OCI-LY3 (cell line): Measurements from ENCODE around the gene MAGED2.
A peak's percentile ranks its signal among the peaks of the same experiment; 100 is the strongest.
"Not testable (repeated sequence)": the region's sequence is repeated elsewhere in the genome, so short reads cannot be mapped to it uniquely, and the experiment has no call there.

Experiments
- H2AFZ ChIP-seq: fragments of 200-600, 300-600 bp; shearing (Covaris generic); 2 replicates; pipeline ENCODE4 v1.6.0; 2014; ENCODE audit warnings: antibody characterized with exemption, low read depth, low read length
- H3K27ac ChIP-seq: fragments of 200-600, 300-600 bp; sonication (generic); 2 replicates; pipeline ENCODE4 v1.5.1; 2014; ENCODE audit warnings: mild to moderate bottlenecking, low read length, moderate library complexity, mixed read lengths
- H3K27me3 ChIP-seq: fragments of 200-600, 300-600 bp; sonication (generic); 2 replicates; pipeline ENCODE4 v1.6.1; 2014; ENCODE audit warnings: low read depth, low read length, mixed read lengths
- H3K36me3 ChIP-seq: fragments of 200-600, 300-600 bp; sonication (generic); replicated peaks from 2 replicates; pipeline ENCODE3; 2014; ENCODE audit warnings: low read depth, low read length, mixed read lengths
- H3K4me1 ChIP-seq: fragments of 300-600, 200-600 bp; sonication (generic); 2 replicates; pipeline ENCODE4 v1.6.1; 2014; ENCODE audit warnings: low read length, mixed read lengths
- H3K4me2 ChIP-seq: fragments of 200-600, 300-600 bp; sonication (generic); 2 replicates; pipeline ENCODE4 v1.6.1; 2014; ENCODE audit warnings: low read length, mixed read lengths
- H3K4me3 ChIP-seq: fragments of 300-600, 200-600 bp; sonication (generic); 2 replicates; pipeline ENCODE4 v1.5.1; 2014; ENCODE audit warnings: antibody characterized with exemption, mild to moderate bottlenecking, low read length, moderate library complexity
- H3K79me2 ChIP-seq: fragments of 300-600, 200-600 bp; shearing (Covaris generic); 2 replicates; pipeline ENCODE4 v1.6.1; 2014; ENCODE audit warnings: mild to moderate bottlenecking, low read length, mixed read lengths
- H3K9ac ChIP-seq: fragments of 300-600, 200-600 bp; shearing (Covaris generic); 2 replicates; pipeline ENCODE4 v1.6.0; 2014; ENCODE audit warnings: mild to moderate bottlenecking, low read length, moderate library complexity
- H3K9me3 ChIP-seq: fragments of 200-600, 300-600 bp; shearing (Covaris generic); 2 replicates; pipeline ENCODE4 v1.6.1; 2014; ENCODE audit warnings: low read length, mixed read lengths; ENCODE audit not compliant: insufficient read depth
- H4K20me1 ChIP-seq: fragments of 200-600, 300-600 bp; sonication (generic); 2 replicates; pipeline ENCODE4 v1.6.1; 2016; ENCODE audit warnings: low read length, mixed read lengths; ENCODE audit not compliant: insufficient read depth
- CTCF ChIP-seq: fragments of 200-600, 300-600 bp; sonication (generic); IDR thresholded peaks from 2 replicates; pipeline ENCODE4 v1.5.1; 2014; ENCODE audit warnings: antibody characterized with exemption, low read length, low read depth
- EZH2phosphoT487 ChIP-seq: fragments of 200-600 bp; shearing (Covaris generic); IDR thresholded peaks from 2 replicates; pipeline ENCODE4 v1.6.1; 2018; ENCODE audit warnings: antibody characterized with exemption, mixed run types, low read depth

Gene MAGED2, protein sequence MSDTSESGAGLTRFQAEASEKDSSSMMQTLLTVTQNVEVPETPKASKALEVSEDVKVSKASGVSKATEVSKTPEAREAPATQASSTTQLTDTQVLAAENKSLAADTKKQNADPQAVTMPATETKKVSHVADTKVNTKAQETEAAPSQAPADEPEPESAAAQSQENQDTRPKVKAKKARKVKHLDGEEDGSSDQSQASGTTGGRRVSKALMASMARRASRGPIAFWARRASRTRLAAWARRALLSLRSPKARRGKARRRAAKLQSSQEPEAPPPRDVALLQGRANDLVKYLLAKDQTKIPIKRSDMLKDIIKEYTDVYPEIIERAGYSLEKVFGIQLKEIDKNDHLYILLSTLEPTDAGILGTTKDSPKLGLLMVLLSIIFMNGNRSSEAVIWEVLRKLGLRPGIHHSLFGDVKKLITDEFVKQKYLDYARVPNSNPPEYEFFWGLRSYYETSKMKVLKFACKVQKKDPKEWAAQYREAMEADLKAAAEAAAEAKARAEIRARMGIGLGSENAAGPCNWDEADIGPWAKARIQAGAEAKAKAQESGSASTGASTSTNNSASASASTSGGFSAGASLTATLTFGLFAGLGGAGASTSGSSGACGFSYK

DNA sequence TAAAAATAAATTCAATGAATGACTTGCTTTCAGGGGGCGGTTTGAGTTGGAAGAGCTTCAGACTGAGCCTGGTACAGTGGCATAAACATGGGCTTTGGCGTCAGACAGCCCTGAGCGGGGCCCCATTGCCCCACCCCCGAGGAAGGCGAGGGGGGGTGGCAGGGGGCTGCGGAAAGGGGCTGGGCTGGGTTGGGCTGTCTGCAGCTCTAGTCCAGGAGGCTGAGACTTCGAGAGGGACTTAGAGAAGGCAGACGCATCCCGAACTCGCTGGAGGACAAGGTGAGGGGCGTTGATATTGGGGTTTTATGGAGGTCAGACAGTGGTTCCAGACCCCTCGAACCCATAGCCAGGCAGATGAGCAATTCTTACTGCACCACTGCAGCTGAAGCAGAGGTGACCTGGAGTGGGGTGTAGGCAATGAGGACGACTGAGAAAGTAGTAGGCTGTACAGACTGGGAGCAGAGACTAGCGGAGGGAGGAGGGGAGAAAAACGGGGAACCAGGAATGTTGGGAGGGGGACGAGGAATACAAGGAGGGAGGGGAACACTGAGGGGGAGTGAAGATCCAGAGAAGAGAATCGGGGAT lies at the start of gene MAGED2:
Gene MAGED2, plus strand, starts transcription at position 222 of the 585 bp plus-strand sequence. CDS start 1,587 bp downstream, outside the sequence.
- Histone ChIP-seq H3K4me2 (peak within 1 kb of the TSS; percentile 84), H3K27me3 (peaks cover 13% of the 10 kb centered on the region), H3K4me1 (peaks cover 5% of the 10 kb centered on the region), H2AFZ (peak within 1 kb of the TSS; percentile 98), H3K36me3 (no peaks in the 10 kb centered on the region), H3K79me2 (peaks cover 14% of the 10 kb centered on the region; the same call in 1 of the 2 replicates), H3K9ac (peak within 1 kb of the TSS; percentile 97), H3K9me3 (no peaks in the 10 kb centered on the region), H4K20me1 (no peaks in the 10 kb centered on the region), H3K4me3 (peak within 1 kb of the TSS; percentile 100), H3K27ac (peak within 1 kb of the TSS; percentile 73)
- TF ChIP-seq CTCF, result no peak
- no peak for TF ChIP-seq EZH2phosphoT487

- Histone ChIP-seq H4K20me1 (no peaks in the 10 kb centered on the region), H3K4me2 (no peak overlapping the region), H3K9ac (no peak overlapping the region), H3K27ac (no peak overlapping the region), H3K36me3 (no peaks in the 10 kb centered on the region), H3K27me3 (no peaks in the 10 kb centered on the region), H2AFZ (no peak overlapping the region), H3K4me1 (no peaks in the 10 kb centered on the region), H3K4me3 (no peak overlapping the region), H3K79me2 (no peaks in the 10 kb centered on the region), H3K9me3 (no peaks in the 10 kb centered on the region)
- TF ChIP-seq EZH2phosphoT487 (no peak), CTCF (no peak)
Observed at GRCh38 chrX:54758114-54759055, 49.2 kb upstream of the MAGED2 start.

DNA sequence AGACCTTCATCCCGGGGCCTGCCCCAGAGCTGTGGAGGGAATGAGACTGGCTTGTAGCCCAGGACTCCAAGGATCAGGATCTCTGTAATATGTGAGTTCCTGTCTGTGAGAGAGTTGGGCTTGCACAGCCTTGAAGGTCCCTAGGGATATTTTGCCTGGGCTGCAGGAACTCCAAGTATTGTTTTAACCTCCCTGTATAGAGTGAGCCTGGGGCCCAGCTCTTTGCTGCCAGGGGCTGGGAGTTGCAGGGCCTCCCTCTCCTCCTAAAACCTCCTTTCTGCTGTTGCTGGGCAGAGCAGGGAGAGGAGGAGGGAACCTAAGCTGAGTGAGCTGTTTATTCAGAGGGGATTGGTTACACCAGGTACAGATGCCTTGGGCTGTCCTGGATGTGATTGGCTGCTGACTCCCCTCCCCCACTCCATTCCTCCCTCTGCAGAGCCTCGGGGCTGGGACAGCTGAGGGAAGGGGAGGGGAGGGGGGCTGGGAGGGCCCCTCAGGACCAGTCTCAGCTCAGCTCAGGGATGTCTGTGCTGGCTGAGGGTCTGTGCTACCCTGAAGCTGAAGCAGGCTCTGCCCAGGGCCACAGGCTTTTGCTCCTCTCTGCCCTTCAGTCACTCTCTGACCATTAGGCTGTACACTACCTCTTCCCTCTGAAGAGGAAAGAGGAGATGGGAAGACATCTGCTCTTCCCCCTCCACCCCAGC lies 33.0 kb upstream of the MAGED2 start:
- not testable (repeated sequence) for H3K4me1 ChIP-seq, H3K27ac ChIP-seq, H3K4me3 ChIP-seq

GRCh38 chrX:54776061-54776460 lies 31.5 kb upstream of the MAGED2 start:
- Histone ChIP-seq H3K27me3 (no peaks in the 10 kb centered on the region), H3K9me3 (no peaks in the 10 kb centered on the region), H3K27ac (no peak overlapping the region), H3K4me3 (no peak overlapping the region), H3K4me2 (no peak overlapping the region), H3K9ac (no peak overlapping the region), H3K36me3 (no peaks in the 10 kb centered on the region), H3K79me2 (no peaks in the 10 kb centered on the region), H4K20me1 (no peaks in the 10 kb centered on the region), H3K4me1 (no peaks in the 10 kb centered on the region), H2AFZ (no peak overlapping the region)
- TF ChIP-seq CTCF (no peak), EZH2phosphoT487 (no peak)

More for the DNA sequence above, 33.0 kb upstream of the MAGED2 start:
- H3K27me3 ChIP-seq, H4K20me1 ChIP-seq, H3K4me2 ChIP-seq, H3K79me2 ChIP-seq, H3K9ac ChIP-seq, H3K9me3 ChIP-seq, H2AFZ ChIP-seq, H3K36me3 ChIP-seq: not testable (repeated sequence)
